Measurements from ENCODE around the gene IYD. TPM values are rescaled to one million over a fixed set of nuclear protein-coding genes. Genes with fewer than 3 reads are reported as not detected.

Gene IYD
- total RNA-seq, 1 experiment from 2014 or later: not detected

DNA sequence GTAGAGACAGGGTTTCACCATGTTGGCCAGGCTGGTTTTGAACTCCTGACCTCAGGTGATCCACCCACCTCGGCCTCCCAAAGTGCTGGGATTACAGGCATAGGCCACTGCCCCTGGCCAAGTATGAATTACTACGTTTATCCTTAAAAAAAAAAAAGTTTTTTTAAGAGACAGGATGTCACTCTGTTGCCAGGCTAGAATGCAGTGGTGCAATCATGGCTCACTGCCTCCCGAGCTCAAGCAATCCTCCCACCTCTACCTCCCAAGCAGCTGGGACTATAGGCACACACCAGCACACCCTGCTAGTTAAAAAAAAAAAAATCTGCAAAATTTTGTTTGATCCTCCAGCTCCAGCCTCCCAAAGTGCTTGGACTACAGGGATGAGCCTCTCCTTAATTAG, 23.1 kb downstream of the IYD start:
- WGBS (ENCODE audit: extremely low coverage, insufficient read length, low lambda C conversion rate): no CpG with 5 or more reads among the region's 3 CpGs
- H2BK15ac ChIP-seq (ENCODE audit: low read depth, low read length): no peak overlapping the region
- no peak overlapping the region for H3K18ac ChIP-seq (ENCODE audit: insufficient read length, low read depth, low read length)
- H3K4me1 ChIP-seq (ENCODE audit: insufficient read depth, low read length): no peaks in the 10 kb centered on the region
- no peaks in the 10 kb centered on the region for H3K23me2 ChIP-seq (ENCODE audit: insufficient read length, low read depth, low read length, poor library complexity, severe bottlenecking)
- no peak for DNase-seq
- Mint-ChIP-seq H3K9me3 (no peaks in the 10 kb centered on the region), H3K36me3 (ENCODE audit: insufficient read depth in 1 of 3, low read depth in 3 of 3) (no peaks in the 10 kb centered on the region), H3K4me3 (no peak overlapping the region), H3K4me1 (peaks cover 2% of the 10 kb centered on the region in 2 experiments; a peak in 2 of 4 replicates), H3K27me3 (ENCODE audit: low read depth) (peaks cover 14% of the 10 kb centered on the region), H3K27ac (no peak overlapping the region)
- H2AFZ ChIP-seq (ENCODE audit: low read length): no peak overlapping the region
- H3K79me1 ChIP-seq (ENCODE audit: insufficient read depth, low read depth, low read length, poor library complexity, severe bottlenecking): no peaks in the 10 kb centered on the region
- H3K9me3 ChIP-seq (ENCODE audit: control insufficient read depth, low read depth, low read length): no peaks in the 10 kb centered on the region
- no peak overlapping the region for H4K5ac ChIP-seq (ENCODE audit: insufficient read length, low read depth, low read length)
- H4K8ac ChIP-seq (replicated peaks; ENCODE audit: insufficient read length, low read depth, low read length): no peak overlapping the region
- no peak overlapping the region for H2BK20ac ChIP-seq (ENCODE audit: low read depth, low read length, poor library complexity, severe bottlenecking)
- no peak overlapping the region for H2AK5ac ChIP-seq (ENCODE audit: insufficient read length, low read length)
- no peak overlapping the region for H3K56ac ChIP-seq (ENCODE audit: insufficient read length, low read depth, low read length)
- H3K79me2 ChIP-seq (ENCODE audit: insufficient read depth, low read length): no peaks in the 10 kb centered on the region
- no peak overlapping the region for H4K91ac ChIP-seq (ENCODE audit: insufficient read length, low read depth, low read length)
- no peak overlapping the region for H3K9ac ChIP-seq (ENCODE audit: extremely low read depth, insufficient read length, low read length)
- no peaks in the 10 kb centered on the region for H4K20me1 ChIP-seq (ENCODE audit: control insufficient read depth, insufficient read depth, insufficient read length)
- no peak overlapping the region for H3K4me2 ChIP-seq (ENCODE audit: insufficient read depth, insufficient read length, low read length)
- H3K23ac ChIP-seq (ENCODE audit: insufficient read length, low read depth, low read length): no peak overlapping the region
- no peak overlapping the region for H2BK5ac ChIP-seq (ENCODE audit: insufficient read length, low read length)
- H2BK120ac ChIP-seq (ENCODE audit: low read depth, low read length, poor library complexity, severe bottlenecking): no peak overlapping the region
- H3K27ac ChIP-seq (ENCODE audit: insufficient read length, low read depth, low read length): no peak overlapping the region
- TF ChIP-seq, protein P1, sequence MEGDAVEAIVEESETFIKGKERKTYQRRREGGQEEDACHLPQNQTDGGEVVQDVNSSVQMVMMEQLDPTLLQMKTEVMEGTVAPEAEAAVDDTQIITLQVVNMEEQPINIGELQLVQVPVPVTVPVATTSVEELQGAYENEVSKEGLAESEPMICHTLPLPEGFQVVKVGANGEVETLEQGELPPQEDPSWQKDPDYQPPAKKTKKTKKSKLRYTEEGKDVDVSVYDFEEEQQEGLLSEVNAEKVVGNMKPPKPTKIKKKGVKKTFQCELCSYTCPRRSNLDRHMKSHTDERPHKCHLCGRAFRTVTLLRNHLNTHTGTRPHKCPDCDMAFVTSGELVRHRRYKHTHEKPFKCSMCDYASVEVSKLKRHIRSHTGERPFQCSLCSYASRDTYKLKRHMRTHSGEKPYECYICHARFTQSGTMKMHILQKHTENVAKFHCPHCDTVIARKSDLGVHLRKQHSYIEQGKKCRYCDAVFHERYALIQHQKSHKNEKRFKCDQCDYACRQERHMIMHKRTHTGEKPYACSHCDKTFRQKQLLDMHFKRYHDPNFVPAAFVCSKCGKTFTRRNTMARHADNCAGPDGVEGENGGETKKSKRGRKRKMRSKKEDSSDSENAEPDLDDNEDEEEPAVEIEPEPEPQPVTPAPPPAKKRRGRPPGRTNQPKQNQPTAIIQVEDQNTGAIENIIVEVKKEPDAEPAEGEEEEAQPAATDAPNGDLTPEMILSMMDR (conservative IDR thresholded peaks at IDR 0.05): no peak
- no peaks in the 10 kb centered on the region for H3K27me3 ChIP-seq (ENCODE audit: insufficient read depth, low read length)
- no peak overlapping the region for H3T11ph ChIP-seq (ENCODE audit: low read length)
- H3K4ac ChIP-seq (ENCODE audit: low read depth, low read length): no peak overlapping the region
- no peak overlapping the region for H2BK12ac ChIP-seq (ENCODE audit: insufficient read length, low read depth, low read length)
- H3K14ac ChIP-seq (ENCODE audit: insufficient read depth, low read length): no peak overlapping the region
